ENCODE data around the gene COL2A1.

- TF ChIP-seq CTCF (optimal IDR thresholded peaks at IDR 0.05 in 1 of 3, IDR thresholded peaks at IDR 0.05 in 1 of 3, conservative IDR thresholded peaks at IDR 0.05 in 1 of 3; ENCODE audit: extremely low read depth in 1 of 3, insufficient read depth in 2 of 3, low read length in 3 of 3) (no peak), EZH2 (IDR thresholded peaks at IDR 0.05; ENCODE audit: low read length) (no peak)
Measured at GRCh38 chr12:47965581-47965980, 38.7 kb downstream of the COL2A1 start.

All from keratinocyte (primary cell).